Measurements from ENCODE around the gene PIF1.
"Not testable (repeated sequence)": the region's sequence is repeated elsewhere in the genome, so short reads cannot be mapped to it uniquely, and the experiment has no call there.

The PIF1 gene

GRCh38 chr15:64847016-64847415 lies 21.6 kb upstream of the PIF1 start:
- DNase-seq, result no peak

- DNase-seq, result no peak
Measured at GRCh38 chr15:64845831-64846595, 20.6 kb upstream of the PIF1 start.

GRCh38 chr15:64845183-64845611 lies 19.8 kb upstream of the PIF1 start:
- DNase-seq, result no peak

GRCh38 chr15:64844576-64845145 lies 19.2 kb upstream of the PIF1 start:
- DNase-seq, result no peak

- DNase-seq, result no peak
Measured at GRCh38 chr15:64843991-64844390, 18.5 kb upstream of the PIF1 start.

- no peak for DNase-seq
Measured at GRCh38 chr15:64842986-64843561, 17.6 kb upstream of the PIF1 start.

GRCh38 chr15:64842096-64842939 lies 16.9 kb upstream of the PIF1 start:
- peak in 2 of 3 experiments; percentile 36 to 62 for DNase-seq

GRCh38 chr15:64841344-64842095 lies 16.1 kb upstream of the PIF1 start, which contains the start of gene PLEKHO2:
PLEKHO2 (plus strand) TSS chr15:64841915; CDS start chr15:64842017, 102 bp downstream.
- DNase-seq, result peak; percentile 61 to 92 (median 88)

GRCh38 chr15:64841060-64841343 lies 15.6 kb upstream of the PIF1 start:
- no peak for DNase-seq

GRCh38 chr15:64837502-64837901 lies 12.1 kb upstream of the PIF1 start:
- no peak for DNase-seq

GRCh38 chr15:64836023-64836536 lies 10.6 kb upstream of the PIF1 start:
- DNase-seq, result no peak

GRCh38 chr15:64833690-64834089 lies 8.2 kb upstream of the PIF1 start:
- no peak for DNase-seq

GRCh38 chr15:64828985-64829384 lies 3.5 kb upstream of the PIF1 start:
- no peak for DNase-seq

- no peak for DNase-seq
Measured at GRCh38 chr15:64824929-64825430, 467 bp downstream of the PIF1 start.

GRCh38 chr15:64816452-64816851 lies 9.0 kb downstream of the PIF1 start:
- no peak for DNase-seq

- not testable (repeated sequence) for DNase-seq
Measured at GRCh38 chr15:64814965-64815364, 10.5 kb downstream of the PIF1 start.

- not testable (repeated sequence) for DNase-seq
Measured at GRCh38 chr15:64814283-64814682, 11.2 kb downstream of the PIF1 start.

- peak in 1 of 3 experiments; percentile 25 for DNase-seq
Measured at GRCh38 chr15:64813075-64813474, 12.4 kb downstream of the PIF1 start.

- no peak for DNase-seq
Measured at GRCh38 chr15:64810497-64811326, 14.7 kb downstream of the PIF1 start.

GRCh38 chr15:64809649-64810496 lies 15.6 kb downstream of the PIF1 start:
- DNase-seq, result peak; percentile 52 to 87 (median 66)

All from NCI-H1417 (cell line).